Measurements from ENCODE around the gene FAM131A.

GRCh38 chr3:184314700-184315542 is 22.5 kb upstream of the FAM131A start:
- TF ChIP-seq, protein P1, sequence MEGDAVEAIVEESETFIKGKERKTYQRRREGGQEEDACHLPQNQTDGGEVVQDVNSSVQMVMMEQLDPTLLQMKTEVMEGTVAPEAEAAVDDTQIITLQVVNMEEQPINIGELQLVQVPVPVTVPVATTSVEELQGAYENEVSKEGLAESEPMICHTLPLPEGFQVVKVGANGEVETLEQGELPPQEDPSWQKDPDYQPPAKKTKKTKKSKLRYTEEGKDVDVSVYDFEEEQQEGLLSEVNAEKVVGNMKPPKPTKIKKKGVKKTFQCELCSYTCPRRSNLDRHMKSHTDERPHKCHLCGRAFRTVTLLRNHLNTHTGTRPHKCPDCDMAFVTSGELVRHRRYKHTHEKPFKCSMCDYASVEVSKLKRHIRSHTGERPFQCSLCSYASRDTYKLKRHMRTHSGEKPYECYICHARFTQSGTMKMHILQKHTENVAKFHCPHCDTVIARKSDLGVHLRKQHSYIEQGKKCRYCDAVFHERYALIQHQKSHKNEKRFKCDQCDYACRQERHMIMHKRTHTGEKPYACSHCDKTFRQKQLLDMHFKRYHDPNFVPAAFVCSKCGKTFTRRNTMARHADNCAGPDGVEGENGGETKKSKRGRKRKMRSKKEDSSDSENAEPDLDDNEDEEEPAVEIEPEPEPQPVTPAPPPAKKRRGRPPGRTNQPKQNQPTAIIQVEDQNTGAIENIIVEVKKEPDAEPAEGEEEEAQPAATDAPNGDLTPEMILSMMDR (IDR thresholded peaks at IDR 0.05) = no peak
- peak in 1 of 2 donors; percentile 0 for TF ChIP-seq POLR2A (IDR thresholded peaks at IDR 0.05)

Measured in thyroid gland (tissue), 4 donors.